Measurements from ENCODE around the gene TTC31.
A peak's percentile ranks its signal among the peaks of the same experiment; 100 is the strongest.

Gene TTC31

DNA sequence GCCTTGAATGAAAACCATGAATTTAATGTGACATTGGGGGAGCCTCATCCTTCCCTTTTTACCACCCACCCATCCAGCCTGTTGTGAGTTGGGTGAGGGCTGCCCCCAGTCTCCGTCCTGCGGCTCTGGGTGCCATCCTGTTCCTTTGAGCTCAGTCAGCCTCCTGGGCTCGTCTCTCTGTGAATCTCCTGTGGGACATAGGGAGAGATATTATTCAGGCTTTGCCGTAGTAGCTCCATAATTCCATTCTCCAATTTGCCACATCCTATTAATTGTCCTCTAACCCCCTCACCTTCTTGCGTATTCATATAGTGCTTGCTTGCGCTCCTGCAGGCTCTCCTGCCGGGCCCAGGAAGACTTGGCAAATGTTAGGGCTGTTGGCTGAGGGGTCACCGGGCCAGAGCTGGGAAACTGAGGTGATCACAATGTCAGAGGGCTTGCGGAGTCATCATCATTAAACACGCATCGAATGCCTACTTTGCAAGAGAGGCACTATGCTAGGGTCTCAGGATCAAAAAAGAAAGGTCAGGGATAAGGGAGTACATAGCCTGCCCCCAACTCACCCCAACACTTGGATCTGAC lies 43.9 kb downstream of the TTC31 start:
- DNase-seq (ENCODE audit: low read depth), result no peak

DNA sequence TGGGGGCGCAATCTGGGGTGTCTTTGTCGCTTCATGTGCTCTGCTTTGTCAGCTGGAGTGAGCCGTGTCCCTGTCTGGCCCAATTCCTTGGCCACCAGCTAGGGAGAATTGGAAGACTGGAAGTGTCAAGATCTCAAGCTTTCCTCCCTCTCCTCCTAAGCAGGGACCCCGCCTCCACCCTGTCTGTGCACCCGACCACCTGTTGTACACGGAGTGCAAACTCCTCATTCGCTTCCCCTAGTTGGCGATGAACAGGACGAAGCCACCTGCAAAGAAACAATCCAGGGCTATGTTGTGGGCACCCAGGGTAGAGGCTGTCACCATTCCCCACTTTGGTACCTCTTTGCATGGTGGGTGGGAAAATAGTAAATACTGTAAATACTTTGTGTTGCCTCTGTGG lies 44.9 kb downstream of the TTC31 start:
- no peak for DNase-seq (ENCODE audit: low read depth)

DNA sequence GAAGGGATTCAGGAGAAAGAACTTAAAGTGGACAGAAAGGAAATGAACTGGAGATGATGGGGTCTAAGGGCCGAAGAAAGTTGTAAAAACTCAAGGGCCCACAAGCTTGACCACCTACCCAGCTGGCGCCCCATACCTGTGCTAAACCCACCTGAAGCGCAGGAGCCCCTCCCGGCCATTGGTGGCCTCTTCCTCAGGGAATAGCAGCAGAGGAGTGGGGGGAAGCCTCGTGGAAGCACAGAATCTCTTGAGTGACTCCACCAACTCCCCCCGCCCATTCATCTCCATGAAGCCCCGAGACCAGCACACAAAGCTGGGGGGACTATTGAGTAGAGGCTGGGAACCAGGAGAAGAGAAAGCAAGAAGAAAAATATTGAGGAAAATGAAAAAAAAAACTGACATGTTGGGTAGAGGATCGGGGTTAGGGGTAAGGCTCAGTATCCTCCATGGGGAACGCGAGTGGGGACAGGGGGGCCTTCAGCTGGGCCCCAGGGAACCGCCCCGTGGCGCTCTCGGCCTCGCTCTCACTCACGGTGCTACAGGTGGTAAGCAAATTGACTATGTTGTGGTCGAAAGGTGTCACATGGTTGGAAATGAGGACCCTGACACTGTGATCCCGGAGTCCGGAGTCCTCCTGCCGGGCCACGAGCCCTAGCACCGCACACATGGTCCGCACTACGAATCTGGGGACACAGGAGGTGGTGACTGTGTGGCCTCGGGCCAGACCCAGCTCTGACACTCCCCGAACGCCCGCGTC lies 45.9 kb downstream of the TTC31 start:
- DNase-seq (ENCODE audit: low read depth), result no peak

DNA sequence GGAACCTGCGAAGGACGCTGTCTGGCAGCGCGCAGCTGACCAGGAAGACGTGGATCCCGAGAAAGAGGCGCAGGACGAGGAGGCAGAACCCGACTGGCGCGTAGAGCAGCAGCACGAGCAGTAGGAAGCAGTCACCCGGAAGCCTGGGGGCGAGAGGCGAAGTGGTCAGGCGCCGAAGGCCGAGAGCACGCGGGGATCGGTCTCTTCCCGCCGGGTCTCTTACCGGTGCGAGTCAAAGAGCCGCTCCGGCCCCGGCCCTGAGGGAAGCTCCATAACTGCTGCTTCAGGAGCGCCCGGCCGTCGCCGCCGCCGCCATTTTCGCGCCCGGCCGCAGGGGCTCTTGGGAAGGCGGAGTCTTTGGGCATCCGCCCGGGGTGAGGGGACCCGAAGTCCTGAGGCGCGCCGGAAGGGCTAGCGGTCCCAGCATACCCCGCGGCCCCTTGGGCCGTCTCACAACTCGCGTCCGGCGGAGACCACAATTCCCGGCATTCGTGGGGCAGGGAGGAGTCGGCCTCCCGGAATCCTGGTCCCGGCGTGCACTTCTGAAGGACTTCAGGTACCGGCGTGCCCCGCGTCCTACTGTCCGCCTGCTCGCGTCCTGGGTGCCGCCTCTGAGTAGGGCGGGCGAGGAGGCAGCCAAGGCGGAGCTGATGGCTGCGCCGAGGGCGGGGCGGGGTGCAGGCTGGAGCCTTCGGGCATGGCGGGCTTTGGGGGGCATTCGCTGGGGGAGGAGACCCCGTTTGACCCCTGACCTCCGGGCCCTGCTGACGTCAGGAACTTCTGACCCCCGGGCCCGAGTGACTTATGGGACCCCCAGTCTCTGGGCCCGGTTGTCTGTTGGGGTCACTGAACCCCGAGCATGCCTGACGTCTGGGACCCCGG lies 46.7 kb downstream of the TTC31 start, which contains the start of the genes AUP1 and HTRA2:
TSS of gene AUP1 (minus strand) at position 350 of the 882 bp plus-strand sequence. CDS start at position 273, 77 bp downstream.
TSS of gene HTRA2 (plus strand) at position 577 of the 882 bp plus-strand sequence. CDS start at position 651, 74 bp downstream.
- DNase-seq (ENCODE audit: low read depth), result peak; percentile 89

DNA sequence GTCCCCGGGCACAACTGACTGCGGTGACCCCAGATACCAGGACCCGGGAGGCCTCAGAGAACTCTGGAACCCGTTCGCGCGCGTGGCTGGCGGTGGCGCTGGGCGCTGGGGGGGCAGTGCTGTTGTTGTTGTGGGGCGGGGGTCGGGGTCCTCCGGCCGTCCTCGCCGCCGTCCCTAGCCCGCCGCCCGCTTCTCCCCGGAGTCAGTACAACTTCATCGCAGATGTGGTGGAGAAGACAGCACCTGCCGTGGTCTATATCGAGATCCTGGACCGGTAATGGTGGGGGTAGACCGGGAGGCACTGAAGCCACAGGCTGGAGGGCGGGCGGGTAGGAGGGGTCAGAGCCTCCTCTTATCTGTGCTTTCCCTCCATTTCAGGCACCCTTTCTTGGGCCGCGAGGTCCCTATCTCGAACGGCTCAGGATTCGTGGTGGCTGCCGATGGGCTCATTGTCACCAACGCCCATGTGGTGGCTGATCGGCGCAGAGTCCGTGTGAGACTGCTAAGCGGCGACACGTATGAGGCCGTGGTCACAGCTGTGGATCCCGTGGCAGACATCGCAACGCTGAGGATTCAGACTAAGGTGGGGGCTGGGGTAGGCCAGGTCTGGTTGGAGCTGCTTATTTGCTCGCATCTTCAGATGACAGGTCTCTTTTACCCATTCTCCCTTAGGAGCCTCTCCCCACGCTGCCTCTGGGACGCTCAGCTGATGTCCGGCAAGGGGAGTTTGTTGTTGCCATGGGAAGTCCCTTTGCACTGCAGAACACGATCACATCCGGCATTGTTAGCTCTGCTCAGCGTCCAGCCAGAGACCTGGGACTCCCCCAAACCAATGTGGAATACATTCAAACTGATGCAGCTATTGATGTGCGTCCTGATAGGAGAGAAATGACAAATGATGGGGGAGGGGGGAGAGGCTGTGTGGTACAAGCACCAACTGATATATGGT lies 47.6 kb downstream of the TTC31 start:
- DNase-seq (ENCODE audit: low read depth), result peak; percentile 21

DNA sequence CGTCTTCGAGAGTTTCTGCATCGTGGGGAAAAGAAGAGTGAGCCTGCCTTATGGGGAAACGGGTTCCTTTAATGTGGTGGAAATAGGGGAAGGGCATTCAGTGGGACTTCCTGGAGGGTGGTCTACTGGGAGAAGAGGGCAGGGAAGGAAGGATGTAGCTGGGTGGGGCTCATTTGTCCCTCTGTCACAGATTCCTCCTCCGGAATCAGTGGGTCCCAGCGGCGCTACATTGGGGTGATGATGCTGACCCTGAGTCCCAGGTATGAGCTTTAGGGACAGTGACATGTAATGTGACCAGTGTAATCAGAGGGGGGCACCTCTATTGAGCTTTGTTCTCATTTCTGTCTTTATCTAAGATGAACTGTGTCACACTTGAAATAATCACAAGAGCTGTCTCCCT lies 48.8 kb downstream of the TTC31 start:
- no peak for DNase-seq (ENCODE audit: low read depth)

DNA sequence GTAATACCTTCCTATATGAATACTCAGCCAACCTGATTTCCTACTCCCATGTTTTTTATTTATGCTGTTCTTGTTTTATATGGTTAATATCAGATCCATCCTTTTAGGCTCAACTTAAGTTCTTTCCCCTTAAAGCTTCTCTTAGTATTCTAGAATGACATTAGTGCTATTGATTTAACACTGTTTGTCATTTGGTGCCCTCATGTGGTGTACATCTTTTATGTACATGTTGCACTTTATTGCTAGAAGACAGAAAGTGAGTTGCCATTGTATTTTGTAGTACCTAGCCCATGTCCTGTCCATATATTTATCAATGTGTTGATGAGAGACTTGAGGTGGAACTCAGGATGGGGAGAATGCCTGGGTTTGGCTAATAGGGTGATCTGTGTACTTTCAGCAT lies 49.3 kb downstream of the TTC31 start:
- no peak for DNase-seq (ENCODE audit: low read depth)

DNA sequence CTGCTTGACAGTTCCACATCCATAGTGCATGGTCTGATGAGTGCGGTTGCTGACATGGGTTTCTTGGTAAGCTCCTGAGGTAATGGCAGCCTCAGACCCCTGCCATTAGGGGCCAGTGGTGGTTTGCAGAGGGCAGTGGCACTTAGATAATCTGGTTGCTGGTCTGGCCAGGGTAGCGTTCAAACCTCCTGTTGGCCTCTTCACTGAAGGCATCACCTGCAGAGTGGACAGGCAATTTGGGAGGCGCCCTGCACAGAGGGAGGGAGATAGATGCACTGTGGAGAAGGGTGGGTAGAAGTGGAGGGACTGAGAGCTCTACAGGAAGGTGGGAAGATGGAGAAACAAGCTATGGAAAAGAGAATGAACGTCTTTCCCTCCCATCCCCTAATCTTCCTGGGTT lies 50.6 kb downstream of the TTC31 start:
- no peak for DNase-seq (ENCODE audit: low read depth)

DNA sequence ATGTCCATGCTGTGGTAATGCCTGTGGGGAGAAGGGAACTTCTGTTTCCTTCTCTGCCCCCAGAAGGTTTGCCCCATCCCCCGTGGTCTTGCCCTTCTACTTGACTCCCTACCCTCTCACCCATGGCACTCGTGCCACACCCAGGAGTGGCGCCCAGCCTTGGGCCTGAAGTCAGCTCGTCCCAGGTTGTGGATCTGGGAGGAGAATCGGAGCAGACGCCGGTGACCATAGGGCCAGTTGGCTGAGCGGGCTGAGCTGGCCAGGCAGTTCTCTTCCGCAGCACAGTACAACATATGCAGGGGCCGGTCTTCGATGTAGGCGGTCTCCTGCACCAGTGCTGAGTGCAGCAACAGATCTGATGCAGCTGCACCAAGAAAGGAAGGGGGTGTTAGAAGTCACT lies 51.5 kb downstream of the TTC31 start:
- DNase-seq (ENCODE audit: low read depth), result no peak

DNA sequence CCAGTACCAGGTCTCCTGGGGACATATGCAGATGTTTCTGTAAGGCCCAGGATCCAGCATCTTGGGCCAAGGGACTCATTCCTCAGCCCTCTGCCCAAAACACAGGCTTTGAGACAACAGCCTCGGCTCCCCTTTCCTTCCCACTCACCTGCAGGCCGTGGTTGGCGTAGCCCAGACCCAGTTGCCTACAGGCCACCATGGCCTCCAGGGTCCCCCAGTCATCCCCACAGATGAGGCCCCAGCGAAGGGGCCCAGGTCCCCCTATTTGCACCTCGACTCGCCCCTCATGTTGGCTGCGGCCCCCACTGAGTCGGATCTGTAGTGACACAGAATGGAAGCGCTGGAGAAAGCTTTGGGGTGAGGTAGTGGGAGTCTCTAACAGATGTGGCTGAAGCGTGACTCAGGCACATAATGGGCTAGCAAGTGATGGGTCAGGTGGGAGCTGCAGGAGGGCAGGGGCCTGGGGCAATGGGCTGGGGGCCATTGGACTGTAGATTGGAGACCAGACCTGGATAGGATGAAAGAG lies 52.6 kb downstream of the TTC31 start:
- no peak for DNase-seq (ENCODE audit: low read depth)

DNA sequence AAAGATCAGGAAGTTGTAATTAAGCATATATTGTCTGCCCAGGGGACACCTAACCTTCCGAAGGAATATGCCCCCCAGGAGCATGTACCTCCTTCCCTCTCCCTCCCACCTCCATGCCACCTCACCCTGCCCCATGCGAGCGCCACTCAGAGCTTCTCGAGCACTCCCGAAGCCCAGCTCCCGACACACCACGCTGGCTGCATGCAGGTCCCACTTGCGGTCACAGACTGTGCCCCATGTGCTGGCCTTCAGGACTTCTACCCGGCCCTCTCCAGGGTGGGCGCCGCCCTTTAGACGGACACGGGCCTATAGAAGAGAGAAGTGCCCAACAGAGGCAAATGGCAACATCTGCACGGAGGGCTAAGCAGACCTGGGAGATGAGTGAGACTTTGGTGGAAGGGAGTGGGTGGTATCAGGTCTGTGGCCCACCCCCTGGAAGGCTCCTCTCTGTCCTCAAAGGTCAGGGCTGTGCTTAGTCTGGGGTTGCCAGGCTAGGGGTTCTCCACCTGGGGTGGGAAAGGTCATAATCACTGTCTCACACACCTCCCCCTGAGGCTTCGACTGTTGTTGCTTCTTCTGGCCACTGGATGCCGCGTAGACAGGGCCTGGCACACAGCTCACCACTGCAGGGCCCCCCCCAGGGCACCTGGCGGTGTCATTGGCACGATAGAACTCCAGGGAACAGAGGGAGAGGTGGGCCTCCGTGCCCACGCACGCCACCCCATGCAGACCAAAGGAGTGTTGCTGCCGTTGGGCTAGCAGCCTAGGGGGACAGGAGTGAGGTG lies 53.5 kb downstream of the TTC31 start:
- no peak for DNase-seq (ENCODE audit: low read depth)

DNA sequence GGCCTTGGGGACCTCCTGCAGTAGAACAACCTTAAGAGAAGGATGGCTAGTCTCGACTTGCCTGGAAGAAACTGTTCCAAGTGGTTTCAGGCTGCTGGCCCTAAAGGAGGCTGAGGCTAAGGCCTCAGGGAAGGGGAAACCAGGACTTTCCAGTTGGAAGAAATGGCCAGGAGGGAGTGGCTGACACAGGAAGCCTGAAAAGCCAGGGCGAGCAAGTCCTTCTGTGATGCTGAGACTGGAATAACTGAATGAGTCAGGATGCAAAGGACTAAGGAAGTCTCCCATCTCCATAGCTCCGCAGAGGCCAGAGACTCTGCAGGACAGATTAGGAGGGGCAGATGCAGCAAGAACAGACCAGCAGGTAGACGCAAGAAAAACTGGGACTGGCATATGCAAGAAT lies 54.3 kb downstream of the TTC31 start:
- no peak for DNase-seq (ENCODE audit: low read depth)

DNA sequence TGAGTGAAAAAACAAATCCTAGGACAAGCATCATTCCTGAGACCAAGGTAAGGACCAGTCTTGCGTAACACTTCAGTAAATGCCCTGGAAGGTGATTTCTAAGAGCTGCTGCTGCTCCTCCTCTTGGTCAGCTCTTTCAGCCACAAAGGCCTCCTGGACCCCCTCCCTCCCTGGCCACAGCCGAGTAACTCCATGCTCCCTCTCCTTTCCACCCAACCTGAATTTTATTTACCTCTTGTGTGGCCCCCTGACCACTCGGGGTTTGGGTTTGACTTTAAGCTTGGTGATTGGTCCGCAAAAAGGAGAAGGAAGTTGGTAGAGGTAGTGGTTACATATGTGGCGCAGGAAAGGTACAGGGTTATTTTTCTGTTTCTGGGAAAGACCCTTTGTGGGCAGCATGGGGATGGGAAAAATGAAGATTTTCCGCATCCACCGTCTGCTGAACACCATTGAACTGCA lies 56.0 kb downstream of the TTC31 start:
- no peak for DNase-seq (ENCODE audit: low read depth)

DNA sequence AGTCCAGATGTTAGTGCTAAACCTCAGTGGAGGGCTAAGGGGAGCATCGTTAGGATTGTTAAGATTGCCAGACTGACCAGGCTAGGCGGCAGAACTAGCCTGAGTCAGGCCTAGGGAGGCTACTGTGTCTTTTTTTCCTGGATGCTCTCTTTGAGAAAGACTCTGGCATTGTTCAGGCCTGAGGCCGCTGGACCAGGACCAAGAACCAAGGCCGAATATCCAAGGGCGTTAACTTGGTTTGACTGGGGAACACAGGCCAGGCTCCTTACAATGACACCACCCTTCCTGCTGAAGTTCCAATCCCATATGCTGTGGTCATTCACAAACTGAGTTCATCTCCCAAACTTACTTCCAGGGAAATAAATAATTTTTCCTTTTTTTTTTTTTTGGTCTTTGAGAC lies 57.4 kb downstream of the TTC31 start:
- no peak for DNase-seq (ENCODE audit: low read depth)

DNA sequence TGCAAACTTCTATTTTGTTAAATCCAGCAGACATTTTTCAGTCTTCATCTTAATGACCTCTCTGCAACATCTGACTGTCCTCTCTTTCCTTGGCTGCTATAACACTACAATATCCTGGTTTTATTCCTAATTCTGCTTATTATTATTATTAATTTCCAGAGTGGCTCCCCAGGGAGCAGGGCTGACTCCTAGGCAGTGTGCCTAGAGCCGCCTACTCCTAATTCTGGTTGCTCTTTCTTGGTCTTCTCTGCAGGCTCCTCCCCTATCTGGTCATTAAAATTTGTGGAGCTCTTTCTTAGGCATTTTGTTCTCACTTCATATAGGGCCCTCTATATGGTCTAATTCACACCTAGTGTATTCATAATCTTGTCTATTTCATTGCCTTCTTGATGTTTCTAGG lies 60.1 kb downstream of the TTC31 start:
- DNase-seq (ENCODE audit: low read depth), result no peak
